Prostate gland (tissue), 2 donors: ENCODE measurements around the gene SND1.

Experiments
- POLR2A ChIP-seq: fragments of 450-650 bp; IDR thresholded peaks from one replicate; pipeline ENCODE4 v1.6.1; 2016; ENCODE audit warnings: antibody characterized with exemption, mild to moderate bottlenecking
- POLR2AphosphoS5 ChIP-seq: sonication (generic); formaldehyde crosslinking; IDR thresholded peaks from one replicate; pipeline ENCODE4 v1.6.1; 2017; ENCODE audit warnings: antibody characterized with exemption
- TF ChIP-seq, protein P1 (sequence below), 4 experiments: fragments of 200-600 bp in 2 of 4; fragments of 450-650 bp in 2 of 4; sonication (generic) in 2 of 4; IDR thresholded peaks; 1 replicate in 3 of 4; 2 replicates in 1 of 4; pipeline ENCODE4 v1.5.1; 2016 to 2019; ENCODE audit warnings: antibody characterized with exemption in 4 of 4, mild to moderate bottlenecking in 2 of 4, moderate library complexity in 2 of 4

DNA sequence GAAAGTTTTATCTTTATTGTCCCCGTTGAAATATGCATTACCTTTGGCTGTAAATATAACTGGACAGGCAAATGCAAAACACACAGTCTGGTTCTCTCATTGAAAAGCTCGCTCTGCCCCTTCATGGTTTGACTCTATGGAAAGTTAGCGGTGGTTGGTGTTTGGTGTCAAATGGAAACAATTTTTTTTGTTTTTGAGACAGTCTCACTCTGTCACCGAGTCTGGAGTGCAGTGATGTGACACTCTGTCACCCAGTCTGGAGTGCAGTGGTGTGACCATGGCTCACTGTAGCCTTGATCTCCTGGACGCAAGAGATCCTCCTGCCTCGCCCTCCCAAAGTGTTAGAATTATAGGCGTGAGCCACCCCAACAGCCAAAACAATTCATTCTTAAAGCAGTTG lies 229.6 kb downstream of the SND1 start:
- TF ChIP-seq POLR2AphosphoS5 (no peak), POLR2A (no peak)
- TF ChIP-seq, protein P1, sequence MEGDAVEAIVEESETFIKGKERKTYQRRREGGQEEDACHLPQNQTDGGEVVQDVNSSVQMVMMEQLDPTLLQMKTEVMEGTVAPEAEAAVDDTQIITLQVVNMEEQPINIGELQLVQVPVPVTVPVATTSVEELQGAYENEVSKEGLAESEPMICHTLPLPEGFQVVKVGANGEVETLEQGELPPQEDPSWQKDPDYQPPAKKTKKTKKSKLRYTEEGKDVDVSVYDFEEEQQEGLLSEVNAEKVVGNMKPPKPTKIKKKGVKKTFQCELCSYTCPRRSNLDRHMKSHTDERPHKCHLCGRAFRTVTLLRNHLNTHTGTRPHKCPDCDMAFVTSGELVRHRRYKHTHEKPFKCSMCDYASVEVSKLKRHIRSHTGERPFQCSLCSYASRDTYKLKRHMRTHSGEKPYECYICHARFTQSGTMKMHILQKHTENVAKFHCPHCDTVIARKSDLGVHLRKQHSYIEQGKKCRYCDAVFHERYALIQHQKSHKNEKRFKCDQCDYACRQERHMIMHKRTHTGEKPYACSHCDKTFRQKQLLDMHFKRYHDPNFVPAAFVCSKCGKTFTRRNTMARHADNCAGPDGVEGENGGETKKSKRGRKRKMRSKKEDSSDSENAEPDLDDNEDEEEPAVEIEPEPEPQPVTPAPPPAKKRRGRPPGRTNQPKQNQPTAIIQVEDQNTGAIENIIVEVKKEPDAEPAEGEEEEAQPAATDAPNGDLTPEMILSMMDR (IDR thresholded peaks at IDR 0.05) = no peak
